G401 (cell line): ENCODE measurements around the gene UBL3. TPM values are rescaled to one million over a fixed set of nuclear protein-coding genes. Genes with fewer than 3 reads are reported as not detected.

Experiments used
- DNase-seq: peaks from one replicate; pipeline ENCODE4 v3.0.0-alpha.2; 2015; ENCODE audit warnings: low spot score
- in situ Hi-C: cut with HindIII; loops from 2 replicates; pipeline ENCODE4 v1.10.0; 2016; ENCODE audit warnings: low sequenced_read_pairs, mixed read lengths
- total RNA-seq: library from RNA; depleted of rRNA; stranded (reverse); fragments of >200 nt; shearing (Covaris generic); gene quantifications from 2 replicates; pipeline ENCODE4 v1.2.3, GENCODE V29; 2014

UBL3 gene
- total RNA-seq, 1 experiment from 2014 or later = 10.5 TPM

- DNase-seq = peak; percentile 57
- in situ Hi-C loops = no loop called here
Measured at GRCh38 chr13:29771247-29771646, 79.2 kb downstream of the UBL3 start.

- in situ Hi-C loops = no loop called here
- DNase-seq = no peak
Measured at GRCh38 chr13:29767006-29767405, 83.4 kb downstream of the UBL3 start.

- in situ Hi-C loops = no loop called here
- DNase-seq = no peak
Measured at GRCh38 chr13:29763436-29764180, 86.8 kb downstream of the UBL3 start.

GRCh38 chr13:29761815-29762214, 88.6 kb downstream of the UBL3 start:
- in situ Hi-C loops = no loop called here
- no peak for DNase-seq

- in situ Hi-C loops = no loop called here
- DNase-seq = no peak
Measured at GRCh38 chr13:29761160-29761559, 89.3 kb downstream of the UBL3 start.

GRCh38 chr13:29760544-29760943, 89.9 kb downstream of the UBL3 start:
- DNase-seq = no peak
- in situ Hi-C loops = no loop called here

- no peak for DNase-seq
- in situ Hi-C loops = no loop called here
Measured at GRCh38 chr13:29758531-29759114, 91.8 kb downstream of the UBL3 start.

GRCh38 chr13:29756506-29756905, 93.9 kb downstream of the UBL3 start:
- no peak for DNase-seq
- in situ Hi-C loops = no loop called here

- in situ Hi-C loops = no loop called here
- DNase-seq = no peak
Measured at GRCh38 chr13:29754473-29754806, 96.0 kb downstream of the UBL3 start.

- in situ Hi-C loops = no loop called here
- no peak for DNase-seq
Measured at GRCh38 chr13:29753618-29754472, 96.6 kb downstream of the UBL3 start.

- in situ Hi-C loops = no loop called here
- DNase-seq = no peak
Measured at GRCh38 chr13:29752175-29752574, 98.2 kb downstream of the UBL3 start.

GRCh38 chr13:29750183-29750530, 100.3 kb downstream of the UBL3 start:
- in situ Hi-C loops = no loop called here
- DNase-seq = no peak

- in situ Hi-C loops = no loop called here
- no peak for DNase-seq
Measured at GRCh38 chr13:29749401-29750182, 100.8 kb downstream of the UBL3 start.

GRCh38 chr13:29748097-29748496, 102.3 kb downstream of the UBL3 start:
- DNase-seq = no peak
- in situ Hi-C loops = no loop called here

- no peak for DNase-seq
- in situ Hi-C loops = no loop called here
Measured at GRCh38 chr13:29746148-29746677, 104.2 kb downstream of the UBL3 start.

GRCh38 chr13:29745704-29746103, 104.7 kb downstream of the UBL3 start:
- in situ Hi-C loops = no loop called here

GRCh38 chr13:29743201-29743786, 107.1 kb downstream of the UBL3 start:
- peak; percentile 31 for DNase-seq
- in situ Hi-C loops = no loop called here

More at GRCh38 chr13:29745704-29746103, 104.7 kb downstream of the UBL3 start:
- DNase-seq = no peak

GRCh38 chr13:29740961-29741360, 109.5 kb downstream of the UBL3 start:
- no peak for DNase-seq
- in situ Hi-C loops = no loop called here

GRCh38 chr13:29737061-29737460, 113.4 kb downstream of the UBL3 start:
- in situ Hi-C loops = no loop called here

More at GRCh38 chr13:29737061-29737460, 113.4 kb downstream of the UBL3 start:
- no peak for DNase-seq
